B cell (primary cell): ENCODE measurements around the gene RASSF1. TPM values are rescaled to one million over a fixed set of nuclear protein-coding genes. Genes with fewer than 3 reads are reported as not detected.
"Not testable (repeated sequence)": the region's sequence is repeated elsewhere in the genome, so short reads cannot be mapped to it uniquely, and the experiment has no call there.

Source experiments
- ATAC-seq: fragments of 200-7000 bp; cut with Tn5 transposase; one replicate; pipeline ENCODE4 v1.10.0; 2021; ENCODE audit warnings: low read depth, mild to moderate bottlenecking, moderate number of reproducible peaks, moderate library complexity
- CTCF ChIA-PET: fragments of 350-600 bp; sonication (Branson Sonifier 250); formaldehyde crosslinking; loops from one replicate; lab custom pipeline; 2021; ENCODE audit warnings: antibody characterized with exemption, inconsistent platforms; lab: Charles Lee
- POLR2A ChIA-PET: fragments of 350-600 bp; sonication (Branson Sonifier 250); formaldehyde crosslinking; loops from one replicate; lab custom pipeline; 2021; ENCODE audit warnings: antibody characterized with exemption; lab: Charles Lee
- DNase-seq: peaks from one replicate; pipeline ENCODE4 v3.0.0; 2013
- H2AFZ ChIP-seq: 2 replicates; pipeline ENCODE4 v1.6.1; 2012; ENCODE audit warnings: mild to moderate bottlenecking, low read depth, low read length; ENCODE audit not compliant: insufficient read depth, poor library complexity, severe bottlenecking
- H3K27ac ChIP-seq, 2 donors: 1 replicate in 1 of 2; 2 replicates in 1 of 2; pipeline ENCODE4 v1.5.1; 2012 to 2013; ENCODE audit warnings: low read length in 2 of 2, mild to moderate bottlenecking in 2 of 2, moderate library complexity in 1 of 2
- H3K27me3 ChIP-seq, 4 experiments: fragments of 200-600 bp in 1 of 4; sonication (generic) in 1 of 4; replicated peaks in 1 of 4; 1 replicate in 2 of 4; 2 replicates in 2 of 4; pipeline versions ENCODE4 v1.6.1 to v1.7.0; 2013 to 2016; ENCODE audit warnings: low read length in 3 of 4, mild to moderate bottlenecking in 2 of 4, mixed read lengths in 1 of 4, moderate library complexity in 1 of 4; ENCODE audit not compliant: insufficient read depth in 4 of 4, control insufficient read depth in 3 of 4; ENCODE audit errors: control extremely low read depth in 1 of 4
- H3K36me3 ChIP-seq, 2 experiments: replicated peaks in 1 of 2; 1 replicate in 1 of 2; 2 replicates in 1 of 2; pipeline versions ENCODE4 v1.6.1 to v1.7.1; 2013; ENCODE audit warnings: low read length in 1 of 2; ENCODE audit not compliant: insufficient read depth in 2 of 2, control insufficient read depth in 1 of 2; ENCODE audit errors: control extremely low read depth in 1 of 2, extremely low read depth in 1 of 2
- H3K4me1 ChIP-seq, 2 donors: fragments of 200-600 bp in 1 of 2; sonication (generic) in 1 of 2; 1 replicate in 1 of 2; 2 replicates in 1 of 2; pipeline versions ENCODE4 v1.5.1 to v1.6.1; 2013 to 2017; ENCODE audit warnings: low read length in 2 of 2; ENCODE audit not compliant: control insufficient read depth in 2 of 2, insufficient read depth in 2 of 2
- H3K4me2 ChIP-seq: replicated peaks from 2 replicates; pipeline ENCODE3; 2012; ENCODE audit warnings: mild to moderate bottlenecking, low read depth, low read length; ENCODE audit not compliant: poor library complexity, severe bottlenecking
- H3K4me3 ChIP-seq, 5 experiments: fragments of 200-600 bp in 1 of 5; sonication (generic) in 1 of 5; 1 replicate in 3 of 5; 2 replicates in 2 of 5; pipeline versions ENCODE4 v1.5.1 to v1.7.0; 2011 to 2016; ENCODE audit warnings: low read length in 4 of 5, mild to moderate bottlenecking in 4 of 5, low read depth in 2 of 5, control low read depth in 1 of 5, moderate library complexity in 1 of 5; ENCODE audit not compliant: insufficient read depth in 1 of 5; ENCODE audit errors: control extremely low read depth in 1 of 5, extremely low read depth in 1 of 5
- H3K79me2 ChIP-seq: fragments of 200-600 bp; sonication (generic); one replicate; pipeline ENCODE4 v1.6.0; 2016; ENCODE audit warnings: low read length; ENCODE audit not compliant: control insufficient read depth, insufficient read depth
- H3K9ac ChIP-seq: fragments of 200-600 bp; sonication (generic); 2 replicates; pipeline ENCODE4 v1.6.1; 2017; ENCODE audit warnings: mild to moderate bottlenecking, low read length, moderate library complexity
- H3K9me3 ChIP-seq, 3 donors: one replicate each; pipeline versions ENCODE4 v1.6.1 to v1.7.1; 2013; ENCODE audit warnings: low read length in 2 of 3; ENCODE audit not compliant: control insufficient read depth in 2 of 3, insufficient read depth in 1 of 3; ENCODE audit errors: control extremely low read depth in 1 of 3
- H4K20me1 ChIP-seq: 2 replicates; pipeline ENCODE4 v1.6.0; 2012; ENCODE audit warnings: mild to moderate bottlenecking, low read length; ENCODE audit not compliant: insufficient read depth, control insufficient read depth, poor library complexity, severe bottlenecking
- H3K27ac Mint-ChIP-seq: one replicate; pipeline ENCODE4 v1.8.0; 2021; ENCODE audit warnings: mixed read lengths
- H3K27me3 Mint-ChIP-seq: one replicate; pipeline ENCODE4 v1.8.0; 2021; ENCODE audit warnings: mixed read lengths
- H3K4me1 Mint-ChIP-seq: one replicate; pipeline ENCODE4 v1.8.0; 2021; ENCODE audit warnings: mixed read lengths
- H3K4me3 Mint-ChIP-seq: one replicate; pipeline ENCODE4 v1.8.0; 2021; ENCODE audit warnings: mixed read lengths
- H3K9me3 Mint-ChIP-seq: one replicate; pipeline ENCODE4 v1.8.0; 2022; ENCODE audit warnings: mixed read lengths; ENCODE audit not compliant: insufficient read depth
- CTCF ChIP-seq: fragments of 200-600 bp; IDR thresholded peaks from one replicate; pipeline ENCODE4 v1.8.0; 2022; ENCODE audit warnings: antibody characterized with exemption, mild to moderate bottlenecking
- EZH2 ChIP-seq: IDR thresholded peaks from 2 replicates; pipeline ENCODE4 v1.6.1; 2012; ENCODE audit warnings: borderline replicate concordance, low read depth, mild to moderate bottlenecking, moderate library complexity, low read length; ENCODE audit not compliant: insufficient read depth, poor library complexity, severe bottlenecking
- WGBS: methylation state at CpG from one replicate; pipeline ENCODE4 v1.1.5; 2013; ENCODE audit warnings: missing lambda C conversion rate; ENCODE audit not compliant: insufficient coverage; 5-methylcytosine and 5-hydroxymethylcytosine counted together
- intact Hi-C: fragments of 100-400 bp; cut with micrococcal nuclease; formaldehyde crosslinking; loops from one replicate; pipeline ENCODE4 v1.10.0; 2022
- polyA plus RNA-seq: library from polyadenylated mRNA; depleted of rRNA; stranded (reverse); fragments of >200 nt; gene quantifications from 2 replicates; pipeline ENCODE4 v1.2.3, GENCODE V29; 2012
- total RNA-seq, 2 donors: library from RNA; stranded (reverse); fragments of 120-200 nt in 1 of 2; gene quantifications; 1 replicate in 1 of 2; 2 replicates in 1 of 2; pipeline versions ENCODE4 v1.2.3 to v1.2.4, GENCODE V29; 2013 to 2022

Gene RASSF1
- total and polyA plus RNA-seq, 2 donors (not counting 1 experiment from before 2014, with no cell fraction given), result 121 to 223 TPM

- H3K4me1 Mint-ChIP-seq, result peaks cover 5% of the 10 kb centered on the region
- no peak overlapping the region for H3K4me3 Mint-ChIP-seq
- ChIA-PET POLR2A (no interaction called here), CTCF (interaction anchor here (1.7 kb wide), 1 partner anchor 27 kb away, joined by 4 read pairs; no protein-coding TSS in a partner anchor)
- Histone ChIP-seq H3K36me3 (peaks cover 0 to 29% of the 10 kb centered on the region in 2 experiments), H4K20me1 (no peaks in the 10 kb centered on the region), H3K79me2 (peaks cover 11% of the 10 kb centered on the region), H3K9ac (no peak overlapping the region), H3K9me3 (no peaks in the 10 kb centered on the region), H3K4me3 (no peak overlapping the region), H3K27me3 (no peaks in the 10 kb centered on the region), H3K4me1 (peaks cover 5 to 6% of the 10 kb centered on the region in 2 donors), H3K4me2 (no peak overlapping the region), H2AFZ (no peak overlapping the region), H3K27ac (no peak overlapping the region)
- ATAC-seq (no peak), DNase-seq (no peak)
- no peaks in the 10 kb centered on the region for H3K9me3 Mint-ChIP-seq
- WGBS, result 98% methylated on average over 24 of the region's 28 CpGs
- no peaks in the 10 kb centered on the region for H3K27me3 Mint-ChIP-seq
- intact Hi-C loops, result no loop called here
- TF ChIP-seq CTCF (no peak), EZH2 (no peak)
- no peak overlapping the region for H3K27ac Mint-ChIP-seq
Measured at GRCh38 chr3:50286322-50287227, 54.1 kb downstream of the RASSF1 start.

GRCh38 chr3:50284121-50284520 lies 56.5 kb downstream of the RASSF1 start:
- DNase-seq, ATAC-seq, H3K4me3 ChIP-seq, CTCF ChIA-PET, H3K4me3 Mint-ChIP-seq, H3K27ac ChIP-seq, H3K4me2 ChIP-seq, H3K27me3 Mint-ChIP-seq, H3K4me1 Mint-ChIP-seq, H3K27me3 ChIP-seq, H3K27ac Mint-ChIP-seq, H3K9me3 ChIP-seq, H3K9me3 Mint-ChIP-seq, intact Hi-C loops, H2AFZ ChIP-seq, H3K79me2 ChIP-seq, H3K4me1 ChIP-seq, H3K9ac ChIP-seq, H4K20me1 ChIP-seq: not testable (repeated sequence)
- POLR2A ChIA-PET, result interaction anchor here (0.7 kb wide), 1 partner anchor 1189 kb away, joined by 5 read pairs; no protein-coding TSS in a partner anchor
- peaks cover 0 to 16% of the 10 kb centered on the region in 2 experiments for H3K36me3 ChIP-seq
- 100% methylated on average over 2 of the region's 6 CpGs for WGBS

Other genes with a start within 250 kb of the RASSF1 start
- 0.27 TPM in 1 of 2 replicates, not detected in the other for gene SEMA3F, start 185.5 kb downstream of the RASSF1 start, total RNA-seq
- gene SEMA3F, start 185.5 kb downstream of the RASSF1 start, polyA plus RNA-seq, result 0.26 TPM in 1 of 2 replicates, not detected in the other
- gene GNAT1, start 149.2 kb downstream of the RASSF1 start, total RNA-seq, result not detected in 2 replicates
- gene GNAT1, start 149.2 kb downstream of the RASSF1 start, polyA plus RNA-seq, result not detected in 2 replicates
- not detected in 2 replicates for gene SLC38A3, start 135.6 kb downstream of the RASSF1 start, total RNA-seq
- gene SLC38A3, start 135.6 kb downstream of the RASSF1 start, polyA plus RNA-seq, result 0.17 TPM in 1 of 2 replicates, not detected in the other
- 295 and 302 TPM in 2 replicates for gene GNAI2, start 104.6 kb downstream of the RASSF1 start, total RNA-seq
- 384 and 491 TPM in 2 replicates for gene GNAI2, start 104.6 kb downstream of the RASSF1 start, polyA plus RNA-seq
- gene SEMA3B, start 71.7 kb downstream of the RASSF1 start, total RNA-seq, result 0.34 and 0.51 TPM in 2 replicates
- 0.52 and 1.2 TPM in 2 replicates for gene SEMA3B, start 71.7 kb downstream of the RASSF1 start, polyA plus RNA-seq
- not detected in 2 replicates for gene LSMEM2, start 61.7 kb downstream of the RASSF1 start, total RNA-seq
- not detected in 2 replicates for gene LSMEM2, start 61.7 kb downstream of the RASSF1 start, polyA plus RNA-seq
- 55.8 and 63.4 TPM in 2 replicates for gene IFRD2, start 48.4 kb downstream of the RASSF1 start, total RNA-seq
- gene IFRD2, start 48.4 kb downstream of the RASSF1 start, polyA plus RNA-seq, result 71.0 and 80.1 TPM in 2 replicates
- gene HYAL3, start 41.4 kb downstream of the RASSF1 start, total RNA-seq, result 1.9 and 3.7 TPM in 2 replicates
- gene HYAL3, start 41.4 kb downstream of the RASSF1 start, polyA plus RNA-seq, result 4.2 and 6.3 TPM in 2 replicates
- gene NAA80, start 41.4 kb downstream of the RASSF1 start, total RNA-seq, result 33.8 and 37.8 TPM in 2 replicates
- 42.3 and 49.0 TPM in 2 replicates for gene NAA80, start 41.4 kb downstream of the RASSF1 start, polyA plus RNA-seq
- 0.19 and 0.30 TPM in 2 replicates for gene HYAL1, start 37.3 kb downstream of the RASSF1 start, total RNA-seq
- 0.12 TPM in 1 of 2 replicates, not detected in the other for gene HYAL1, start 37.3 kb downstream of the RASSF1 start, polyA plus RNA-seq
- gene HYAL2, start 18.1 kb downstream of the RASSF1 start, total RNA-seq, result 2.8 and 4.2 TPM in 2 replicates
- 2.5 and 5.1 TPM in 2 replicates for gene HYAL2, start 18.1 kb downstream of the RASSF1 start, polyA plus RNA-seq
- 25.5 and 28.2 TPM in 2 replicates for gene TUSC2, start 12.6 kb downstream of the RASSF1 start, total RNA-seq
- 24.0 and 29.3 TPM in 2 replicates for gene TUSC2, start 12.6 kb downstream of the RASSF1 start, polyA plus RNA-seq
- gene ZMYND10, start 4.9 kb upstream of the RASSF1 start, total RNA-seq, result 1.8 and 3.3 TPM in 2 replicates
- gene ZMYND10, start 4.9 kb upstream of the RASSF1 start, polyA plus RNA-seq, result 2.4 and 3.4 TPM in 2 replicates
- gene NPRL2, start 9.9 kb upstream of the RASSF1 start, total RNA-seq, result 29.6 and 31.3 TPM in 2 replicates
- 64.6 and 64.9 TPM in 2 replicates for gene NPRL2, start 9.9 kb upstream of the RASSF1 start, polyA plus RNA-seq
- 36.1 and 39.5 TPM in 2 replicates for gene CYB561D2, start 10.0 kb upstream of the RASSF1 start, total RNA-seq
- 58.6 and 78.9 TPM in 2 replicates for gene CYB561D2, start 10.0 kb upstream of the RASSF1 start, polyA plus RNA-seq
- gene TMEM115, start 18.7 kb upstream of the RASSF1 start, total RNA-seq, result 26.2 and 27.2 TPM in 2 replicates
- 10.6 and 19.8 TPM in 2 replicates for gene TMEM115, start 18.7 kb upstream of the RASSF1 start, polyA plus RNA-seq
- gene CACNA2D2, start 162.8 kb upstream of the RASSF1 start, total RNA-seq, result 0.85 and 1.2 TPM in 2 replicates
- 0.66 and 0.69 TPM in 2 replicates for gene CACNA2D2, start 162.8 kb upstream of the RASSF1 start, polyA plus RNA-seq
- 14.2 and 14.3 TPM in 2 replicates for gene C3orf18, start 226.9 kb upstream of the RASSF1 start, total RNA-seq
- gene C3orf18, start 226.9 kb upstream of the RASSF1 start, polyA plus RNA-seq, result 12.1 and 15.4 TPM in 2 replicates
- gene HEMK1, start 228.7 kb upstream of the RASSF1 start, total RNA-seq, result 43.0 and 43.5 TPM in 2 replicates
- gene HEMK1, start 228.7 kb upstream of the RASSF1 start, polyA plus RNA-seq, result 24.6 and 34.2 TPM in 2 replicates